Ramos (cell line): ENCODE measurements around the gene KRTAP9-1.
"Not testable (repeated sequence)": the region's sequence is repeated elsewhere in the genome, so short reads cannot be mapped to it uniquely, and the experiment has no call there.

Experiments
- in situ Hi-C: fragments of 300-500 bp; cut with MboI; formaldehyde crosslinking; loops from one replicate; pipeline ENCODE4 v1.14.3; 2022; ENCODE audit warnings: low sequenced_read_pairs; ENCODE audit not compliant: unreplicated experiment

The KRTAP9-1 gene, protein sequence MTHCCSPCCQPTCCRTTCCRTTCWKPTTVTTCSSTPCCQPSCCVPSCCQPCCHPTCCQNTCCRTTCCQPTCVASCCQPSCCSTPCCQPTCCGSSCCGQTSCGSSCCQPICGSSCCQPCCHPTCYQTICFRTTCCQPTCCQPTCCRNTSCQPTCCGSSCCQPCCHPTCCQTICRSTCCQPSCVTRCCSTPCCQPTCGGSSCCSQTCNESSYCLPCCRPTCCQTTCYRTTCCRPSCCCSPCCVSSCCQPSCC

DNA sequence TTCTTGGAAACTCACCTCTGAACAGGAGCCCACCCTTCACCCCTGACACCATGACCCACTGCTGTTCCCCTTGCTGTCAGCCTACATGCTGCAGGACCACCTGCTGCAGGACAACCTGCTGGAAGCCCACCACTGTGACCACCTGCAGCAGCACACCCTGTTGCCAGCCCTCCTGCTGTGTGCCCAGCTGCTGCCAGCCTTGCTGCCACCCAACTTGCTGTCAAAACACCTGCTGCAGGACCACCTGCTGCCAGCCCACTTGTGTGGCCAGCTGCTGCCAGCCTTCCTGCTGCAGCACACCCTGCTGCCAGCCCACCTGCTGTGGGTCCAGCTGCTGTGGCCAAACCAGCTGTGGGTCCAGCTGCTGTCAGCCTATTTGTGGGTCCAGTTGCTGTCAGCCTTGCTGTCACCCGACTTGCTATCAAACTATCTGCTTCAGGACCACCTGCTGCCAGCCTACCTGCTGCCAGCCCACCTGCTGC, at the start of gene KRTAP9-1:
KRTAP9-1 (plus strand) TSS at position 51 of the 482 bp plus-strand sequence; CDS start at position 51, 0 bp downstream.
- in situ Hi-C loops, result not testable (repeated sequence)

DNA sequence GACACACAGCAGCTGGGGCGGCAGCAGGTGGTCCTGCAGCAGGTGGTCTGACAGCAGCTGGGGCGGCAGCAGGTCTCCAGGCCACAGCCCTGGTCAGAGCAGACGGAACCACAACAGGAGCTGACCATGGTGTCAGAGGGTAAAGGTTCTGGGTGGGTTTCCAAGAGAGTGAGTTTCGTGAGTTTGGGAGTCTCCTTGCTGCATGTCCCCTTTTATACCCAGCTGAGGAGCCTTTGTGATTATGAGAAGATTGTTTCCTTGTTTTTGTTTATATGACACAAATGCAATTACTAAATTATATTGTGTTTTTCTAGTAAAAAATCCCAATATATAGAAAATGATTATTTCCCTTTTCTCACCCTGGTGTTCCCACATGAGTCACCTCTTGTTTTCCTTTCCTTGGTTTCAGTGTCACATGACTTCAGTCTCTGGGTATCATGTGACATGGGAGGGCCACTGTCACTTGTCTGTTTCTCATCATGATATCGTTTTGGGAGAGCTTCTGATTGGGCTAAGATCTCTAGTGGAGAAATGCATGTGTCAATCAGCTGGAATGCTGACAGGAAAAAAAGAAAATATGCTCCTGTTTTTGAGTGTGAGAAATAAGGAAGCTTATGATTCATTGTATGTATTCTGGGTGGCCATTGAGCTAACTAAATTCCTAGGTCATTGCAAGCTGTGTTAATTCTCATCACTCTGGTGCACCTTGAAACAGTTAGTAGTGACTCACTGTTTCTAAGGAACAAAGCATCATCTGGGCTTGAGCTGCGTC, 49.1 kb upstream of the KRTAP9-1 start, which contains the start of gene KRTAP4-6:
KRTAP4-6 (minus strand) TSS at position 185 of the 772 bp plus-strand sequence; CDS start at position 128, 57 bp downstream.
- in situ Hi-C loops, result no loop called here

DNA sequence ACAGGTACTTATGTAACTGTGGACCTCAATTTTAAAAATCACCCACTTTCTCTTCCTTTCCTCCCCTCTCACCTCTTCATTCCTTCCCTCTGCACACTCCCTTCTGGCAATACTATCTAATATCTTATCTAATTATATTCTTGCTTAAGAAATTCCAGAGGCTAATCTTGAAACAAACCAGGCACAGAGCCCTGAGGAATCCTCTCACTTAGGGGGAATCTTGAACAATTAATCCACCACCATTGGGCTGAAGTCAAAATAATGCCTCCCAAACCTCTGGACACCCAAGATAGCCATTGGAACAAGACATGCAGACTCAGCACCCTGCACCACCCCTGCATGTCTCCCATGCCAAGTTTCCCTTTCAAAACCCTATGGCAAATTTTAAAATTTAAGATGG, 48.3 kb upstream of the KRTAP9-1 start:
- in situ Hi-C loops, result no loop called here

DNA sequence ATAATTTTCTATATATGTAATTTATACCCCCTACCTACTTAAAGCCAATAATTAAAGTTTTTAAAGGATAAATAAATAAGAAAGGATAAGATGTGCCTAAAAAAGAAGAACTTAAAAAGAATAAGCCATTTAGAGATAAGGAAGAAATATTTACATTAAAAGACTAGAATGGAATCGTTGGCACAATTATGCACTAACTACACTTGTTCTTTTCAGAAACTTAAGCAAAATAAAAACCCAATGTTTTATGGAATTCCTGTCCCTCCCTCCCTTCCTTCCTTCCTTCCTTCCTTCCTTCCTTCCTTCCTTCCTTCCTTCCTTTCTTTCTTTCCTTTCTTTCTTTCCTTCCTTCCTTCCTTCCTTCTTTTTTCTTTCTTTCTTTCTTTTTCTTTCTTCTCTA, 44.8 kb upstream of the KRTAP9-1 start:
- in situ Hi-C loops, result no loop called here

DNA sequence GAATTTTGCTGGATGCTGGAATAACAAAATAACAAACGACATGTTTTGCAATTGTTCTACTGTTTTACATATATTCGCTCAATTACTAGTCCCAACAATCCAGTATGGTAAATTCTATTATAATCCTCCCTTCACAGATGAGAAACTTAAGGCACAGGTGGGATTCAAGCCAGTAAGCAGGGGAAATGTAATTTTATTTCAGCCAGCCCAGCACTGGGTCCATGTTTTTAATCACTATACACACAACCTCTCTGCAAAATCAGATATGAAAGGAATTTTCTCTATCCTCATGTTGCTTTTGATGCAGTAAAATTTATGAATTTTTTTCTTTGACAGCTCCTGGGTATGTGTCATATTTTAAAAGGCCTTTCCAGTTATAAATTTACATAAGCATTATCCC, 44.4 kb upstream of the KRTAP9-1 start:
- in situ Hi-C loops, result no loop called here

DNA sequence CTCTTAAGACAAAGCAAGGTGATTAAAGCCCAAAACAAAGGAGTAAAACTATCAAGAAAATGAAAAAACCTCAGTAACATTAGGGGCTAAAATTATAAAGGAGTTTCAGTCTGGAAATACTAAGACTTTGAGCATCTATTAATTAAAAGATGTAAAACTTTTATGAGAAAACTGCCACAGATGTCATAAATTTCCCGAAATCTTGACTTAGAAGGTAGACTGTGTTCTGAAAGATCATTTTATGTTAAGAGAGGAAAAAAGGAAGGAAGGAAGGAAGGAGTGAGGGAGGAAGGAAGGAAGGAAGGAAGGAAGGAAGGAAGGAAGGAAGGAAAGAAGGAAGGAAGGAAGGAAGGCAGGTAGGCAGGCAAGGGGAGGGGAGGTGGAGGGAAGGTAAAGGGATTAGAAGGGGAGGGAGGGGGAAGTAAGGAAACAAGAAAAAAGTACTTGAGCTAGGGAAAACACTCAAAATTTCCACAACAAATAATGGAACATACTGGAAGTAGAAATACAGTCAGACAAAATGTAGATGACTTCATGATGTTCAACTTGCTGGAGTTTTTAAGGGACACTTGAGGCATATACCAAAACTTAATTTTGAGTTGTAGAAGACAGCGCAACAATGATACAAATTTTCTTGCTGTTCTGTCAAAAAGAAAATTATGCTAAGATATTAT, 42.0 kb upstream of the KRTAP9-1 start:
- in situ Hi-C loops, result no loop called here

DNA sequence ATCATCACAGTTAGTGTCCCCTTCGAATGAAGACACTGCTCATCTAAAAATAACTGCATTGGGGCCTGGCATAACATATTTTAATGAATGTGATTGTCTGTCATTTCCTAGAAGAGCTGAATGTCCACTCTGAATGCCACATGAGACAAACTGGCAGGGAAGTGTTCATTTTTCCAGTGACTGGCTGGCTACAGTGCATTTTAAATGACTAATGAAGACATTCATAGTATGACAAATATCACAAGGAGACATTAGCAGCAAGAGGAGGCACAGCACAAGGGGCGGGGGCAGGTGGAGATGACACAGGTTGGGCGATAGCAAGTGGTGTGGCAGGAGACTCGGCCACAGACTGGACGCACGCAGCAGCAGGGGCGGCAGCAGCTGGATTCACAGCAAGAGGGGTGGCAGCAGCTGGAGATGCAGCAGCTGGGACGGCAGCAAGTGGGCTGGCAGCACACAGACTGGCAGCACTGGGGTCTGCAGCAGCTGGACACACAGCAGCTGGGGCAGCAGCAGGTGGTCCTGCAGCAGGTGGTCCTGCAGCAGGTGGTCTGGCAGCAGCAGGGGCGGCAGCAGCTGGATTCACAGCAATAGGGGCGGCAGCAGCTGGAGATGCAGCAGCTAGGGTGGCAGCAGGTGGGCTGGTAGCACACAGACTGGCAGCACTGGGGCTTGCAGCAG, 40.6 kb upstream of the KRTAP9-1 start:
- in situ Hi-C loops, result not testable (repeated sequence)

DNA sequence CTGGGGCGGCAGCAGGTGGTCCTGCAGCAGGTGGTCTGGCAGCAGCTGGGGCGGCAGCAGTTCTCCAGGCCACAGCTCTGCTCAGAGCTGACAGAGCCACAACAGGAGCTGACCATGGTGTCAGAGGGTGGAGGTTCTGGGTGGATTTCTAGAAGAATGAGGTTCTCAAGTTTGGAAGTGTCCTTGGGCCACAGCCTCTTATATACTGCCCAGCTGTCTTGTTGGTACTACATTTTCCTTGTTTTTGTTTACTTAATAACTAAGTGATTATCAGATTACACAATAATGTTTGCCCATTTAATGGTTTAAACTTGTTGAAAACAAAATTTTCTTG, 40.1 kb upstream of the KRTAP9-1 start, which contains the start of gene KRTAP4-5:
KRTAP4-5 (minus strand) TSS at position 174 of the 334 bp plus-strand sequence; CDS start at position 116, 58 bp downstream.
- in situ Hi-C loops, result no loop called here

DNA sequence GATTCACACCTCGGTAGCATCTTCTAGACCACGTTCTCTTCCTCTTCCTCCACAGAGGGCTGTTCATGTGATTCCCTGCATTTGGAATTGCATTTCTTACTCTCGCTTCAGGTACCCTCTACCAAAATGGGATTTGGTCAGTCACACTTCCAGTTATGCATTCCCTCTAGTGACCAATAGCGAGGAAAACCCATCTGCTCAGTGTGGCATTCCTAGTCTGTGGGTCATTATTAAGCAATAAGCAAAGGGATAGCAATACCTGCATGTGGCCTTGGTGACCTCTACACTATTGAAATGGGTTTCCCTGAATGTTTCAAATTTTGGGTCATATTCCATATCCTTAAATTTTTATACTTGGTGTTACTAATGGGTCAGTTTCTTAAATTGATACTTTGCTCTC, 39.7 kb upstream of the KRTAP9-1 start:
- in situ Hi-C loops, result no loop called here

DNA sequence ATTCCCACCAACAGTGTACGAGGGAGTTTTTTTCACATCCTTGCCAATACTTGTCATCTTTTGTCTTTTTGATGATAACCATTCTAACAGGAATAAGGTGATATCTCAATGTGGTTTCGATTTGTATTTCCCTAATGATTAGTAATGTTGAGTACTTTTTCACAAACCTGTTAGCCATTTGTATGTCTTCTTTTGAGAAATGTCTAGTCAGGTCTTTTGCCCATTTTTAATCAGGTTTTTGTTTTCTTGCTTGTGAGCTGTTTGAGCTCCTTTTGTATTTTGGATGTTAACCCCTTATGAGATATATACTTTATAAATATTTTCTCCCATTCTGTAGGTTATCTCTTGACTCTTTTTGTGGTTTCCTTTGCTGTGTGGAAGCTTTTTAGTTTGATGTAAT, 38.2 kb upstream of the KRTAP9-1 start:
- in situ Hi-C loops, result no loop called here

DNA sequence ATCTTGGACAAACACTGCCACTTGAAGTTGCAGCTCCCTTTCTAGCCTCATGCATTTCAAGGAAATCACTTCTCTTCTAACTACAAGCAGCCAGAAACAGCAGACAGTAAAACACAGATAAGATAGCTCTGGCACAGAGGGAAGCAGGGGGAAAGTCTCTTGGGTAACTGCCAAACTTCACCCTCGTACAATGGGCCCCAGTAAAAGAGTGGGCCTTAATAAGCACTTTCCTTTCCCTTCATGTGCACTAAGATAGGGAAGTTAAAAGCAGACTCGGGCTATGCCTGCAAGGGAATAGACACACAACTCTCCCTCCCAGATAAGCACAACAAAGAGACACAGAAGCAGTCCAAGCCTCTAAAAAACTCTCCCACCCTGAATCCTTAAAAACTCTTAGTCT, 35.8 kb upstream of the KRTAP9-1 start:
- in situ Hi-C loops, result no loop called here

DNA sequence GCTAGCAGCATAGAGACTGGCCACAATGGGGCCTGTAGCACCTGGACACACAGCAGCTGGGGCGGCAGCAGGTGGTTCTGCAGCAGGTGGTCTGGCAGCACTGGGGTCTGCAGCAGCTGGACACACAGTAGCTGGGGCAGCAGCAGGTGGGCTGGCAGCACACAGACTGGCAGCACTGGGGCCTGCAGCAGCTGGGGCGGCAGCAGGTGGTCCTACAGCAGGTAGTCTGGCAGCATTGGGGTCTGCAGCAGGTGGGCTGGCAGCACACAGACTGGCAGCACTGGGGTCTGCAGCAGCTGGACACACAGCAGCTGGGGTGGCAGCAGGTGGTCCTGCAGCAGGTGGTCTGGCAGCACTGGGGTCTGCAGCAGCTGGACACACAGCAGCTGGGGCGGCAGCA, 29.5 kb upstream of the KRTAP9-1 start:
- in situ Hi-C loops, result not testable (repeated sequence)

DNA sequence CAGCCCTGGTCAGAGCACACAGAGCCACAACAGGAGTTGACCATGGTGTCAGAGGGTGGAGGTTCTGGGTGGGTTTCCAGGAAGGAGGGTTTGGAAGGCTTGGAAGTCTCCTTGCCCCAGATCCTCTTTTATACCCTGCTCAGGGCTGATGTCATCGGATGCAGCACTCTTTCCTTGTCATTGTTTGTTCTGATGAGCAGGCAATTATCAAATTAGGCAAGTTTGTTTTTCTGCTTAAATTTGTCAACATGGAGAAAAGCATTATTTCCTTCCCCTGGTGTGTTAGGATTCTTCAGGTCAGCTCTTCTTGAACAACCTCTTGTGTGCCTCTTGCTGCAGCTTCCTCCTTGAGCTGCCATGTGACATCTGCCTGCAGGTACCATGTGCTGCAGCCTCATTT, 29.0 kb upstream of the KRTAP9-1 start, which contains the start of gene KRTAP4-4:
KRTAP4-4 (minus strand) TSS at position 101 of the 400 bp plus-strand sequence; CDS start at position 44, 57 bp downstream.
- in situ Hi-C loops, result no loop called here

DNA sequence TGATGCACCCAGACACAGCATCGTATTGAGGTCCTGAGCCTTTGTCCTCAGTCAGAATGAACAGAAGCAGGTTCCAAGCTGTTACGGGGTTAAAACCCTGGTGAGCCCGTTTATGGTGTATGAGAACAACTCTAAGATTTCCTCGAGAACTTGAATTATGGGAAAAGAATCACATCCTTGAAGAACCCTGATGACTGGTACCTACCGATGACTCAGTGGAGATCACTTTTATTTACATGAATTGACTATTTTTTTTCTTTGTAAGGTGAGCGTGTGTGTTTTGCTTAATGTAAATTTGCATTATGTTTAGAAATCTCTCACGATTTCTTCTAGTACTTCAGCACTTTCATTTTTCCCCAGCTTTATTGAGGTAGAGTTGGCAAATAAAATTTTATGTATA, 25.9 kb upstream of the KRTAP9-1 start:
- in situ Hi-C loops, result no loop called here

DNA sequence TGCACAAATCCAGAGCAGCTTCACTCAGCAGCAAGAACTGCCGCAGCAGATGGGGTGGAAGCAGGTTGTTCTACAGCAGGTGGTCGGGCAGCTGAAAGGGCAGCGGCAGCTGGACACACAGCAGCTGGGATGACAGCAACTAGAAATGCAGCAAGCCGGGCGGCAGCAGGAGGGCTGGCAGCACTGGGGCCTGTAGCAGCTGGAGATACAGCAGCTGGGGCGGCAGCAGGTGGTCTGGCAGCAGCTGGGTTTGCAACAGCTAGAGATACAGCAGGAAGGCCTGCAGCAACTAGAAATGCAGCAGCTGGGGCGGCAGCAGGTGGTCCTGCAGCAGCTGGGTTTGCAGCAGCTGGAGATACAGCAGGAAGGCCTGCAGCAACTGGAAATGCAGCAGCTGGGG, 22.1 kb upstream of the KRTAP9-1 start:
- in situ Hi-C loops, result no loop called here

DNA sequence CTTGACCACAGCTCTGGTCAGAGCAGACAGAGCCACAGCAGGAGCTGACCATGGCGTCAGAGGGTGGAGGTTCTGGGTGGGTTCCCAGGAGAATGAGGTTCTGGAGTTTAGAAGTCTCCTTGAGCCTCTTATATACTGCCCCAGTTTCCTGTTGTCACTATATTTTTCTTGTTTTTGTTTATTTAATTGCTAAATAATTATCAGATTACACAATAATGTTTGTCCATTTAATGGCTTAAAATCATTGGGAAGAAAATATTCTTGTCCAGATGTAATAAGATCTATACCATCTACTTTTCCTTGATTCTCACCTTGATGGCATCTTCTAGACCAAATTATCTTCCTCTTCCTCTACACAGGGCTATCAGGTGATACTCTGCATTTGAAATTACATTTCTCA, 21.6 kb upstream of the KRTAP9-1 start, which contains the start of gene KRTAP4-3:
KRTAP4-3 (minus strand) TSS at position 101 of the 400 bp plus-strand sequence; CDS start at position 52, 49 bp downstream.
- in situ Hi-C loops, result no loop called here

DNA sequence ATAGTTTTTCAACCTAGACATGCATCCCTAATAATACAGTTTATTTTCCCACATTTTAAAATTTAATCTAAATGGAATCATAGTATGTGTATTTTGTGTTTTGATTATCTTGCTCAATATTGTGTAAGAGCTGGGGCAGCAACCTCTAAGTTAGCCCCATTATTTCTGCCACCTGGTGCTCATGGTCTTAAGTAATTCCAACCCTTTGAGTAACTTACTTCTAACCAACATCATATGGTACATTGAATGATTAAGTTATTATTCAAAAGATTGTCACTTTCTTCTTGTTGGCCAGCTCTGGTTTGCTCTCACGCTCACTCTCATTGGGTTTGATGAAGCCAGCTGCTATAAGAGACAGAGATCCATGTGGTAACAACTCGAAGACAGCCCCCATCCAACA, 17.8 kb upstream of the KRTAP9-1 start:
- in situ Hi-C loops, result no loop called here

DNA sequence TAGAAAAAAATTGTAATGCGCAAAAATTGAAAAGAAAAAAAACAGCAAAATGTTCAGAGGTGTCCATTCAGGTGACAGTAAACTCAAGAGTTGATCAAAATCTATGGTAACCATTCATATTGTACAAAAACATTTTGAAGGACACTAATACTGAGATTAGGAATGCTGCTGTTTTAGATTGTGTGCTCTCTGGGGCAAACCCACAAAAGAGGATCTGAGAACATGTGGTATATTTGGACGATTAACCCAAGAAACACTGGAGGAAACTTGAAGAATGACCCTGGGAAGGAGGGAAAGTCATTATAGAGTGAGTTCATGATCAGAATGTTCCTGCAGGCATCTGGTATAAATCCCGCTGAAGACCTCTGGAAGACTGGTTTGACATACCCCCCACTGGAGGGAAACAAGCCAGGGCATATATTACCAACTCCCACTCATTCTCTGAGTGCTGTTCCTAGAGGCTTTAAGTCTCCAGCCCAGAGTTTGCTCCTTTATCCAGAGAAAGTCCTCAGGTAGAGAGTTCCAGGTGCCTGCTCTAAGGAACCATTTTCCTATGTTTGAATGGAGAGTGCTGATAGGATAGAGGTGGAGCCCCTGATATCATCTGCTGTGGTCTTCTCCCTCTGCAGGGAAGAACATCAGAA, 12.8 kb upstream of the KRTAP9-1 start:
- in situ Hi-C loops, result no loop called here

DNA sequence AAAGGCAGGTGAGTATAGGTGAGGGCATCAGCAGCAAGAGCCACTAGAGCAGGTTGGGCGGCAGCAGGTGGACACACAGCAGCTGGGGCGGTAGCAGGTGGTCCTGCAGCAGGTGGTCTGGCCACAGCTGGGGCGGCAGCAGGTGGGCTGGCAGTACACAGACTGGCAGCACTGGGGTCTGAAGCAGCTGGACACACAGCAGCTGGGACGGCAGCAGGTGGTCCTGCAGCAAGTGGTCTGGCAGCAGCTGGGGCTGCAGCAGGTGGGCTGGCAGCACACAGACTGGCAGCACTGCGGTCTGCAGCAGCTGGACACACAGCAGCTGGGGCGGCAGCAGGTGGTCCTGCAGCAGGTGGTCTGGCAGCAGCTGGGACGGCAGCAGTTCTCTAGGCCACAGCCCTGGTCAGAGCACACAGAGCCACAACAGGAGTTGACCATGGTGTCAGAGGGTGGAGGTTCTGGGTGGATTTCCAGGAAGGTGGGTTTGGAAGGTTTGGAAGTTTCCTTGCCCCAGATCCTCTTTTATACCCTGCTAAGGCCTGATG, 11.9 kb upstream of the KRTAP9-1 start, which contains the start of gene KRTAP4-2:
KRTAP4-2 (minus strand) TSS at position 495 of the 545 bp plus-strand sequence; CDS start at position 438, 57 bp downstream.
- in situ Hi-C loops, result no loop called here
